Gastrocnemius medialis (tissue), 4 donors: ENCODE data around the gene CCL25.

Source experiments
- POLR2A ChIP-seq, 2 donors: fragments of 450-650 bp; IDR thresholded peaks; one replicate each; pipeline ENCODE4 v1.6.1; 2017; ENCODE audit warnings: antibody characterized with exemption in 2 of 2, mild to moderate bottlenecking in 2 of 2, moderate library complexity in 2 of 2
- TF ChIP-seq, protein P1 (sequence below), 5 experiments: fragments of 450-650 bp in 3 of 5; fragments of 200-600 bp in 2 of 5; sonication (generic) in 2 of 5; IDR thresholded peaks in 4 of 5; conservative IDR thresholded peaks in 1 of 5; 1 replicate in 4 of 5; 2 replicates in 1 of 5; pipeline ENCODE4 v1.5.1; 2016 to 2019; ENCODE audit warnings: antibody characterized with exemption in 5 of 5, mild to moderate bottlenecking in 3 of 5, moderate library complexity in 3 of 5

DNA sequence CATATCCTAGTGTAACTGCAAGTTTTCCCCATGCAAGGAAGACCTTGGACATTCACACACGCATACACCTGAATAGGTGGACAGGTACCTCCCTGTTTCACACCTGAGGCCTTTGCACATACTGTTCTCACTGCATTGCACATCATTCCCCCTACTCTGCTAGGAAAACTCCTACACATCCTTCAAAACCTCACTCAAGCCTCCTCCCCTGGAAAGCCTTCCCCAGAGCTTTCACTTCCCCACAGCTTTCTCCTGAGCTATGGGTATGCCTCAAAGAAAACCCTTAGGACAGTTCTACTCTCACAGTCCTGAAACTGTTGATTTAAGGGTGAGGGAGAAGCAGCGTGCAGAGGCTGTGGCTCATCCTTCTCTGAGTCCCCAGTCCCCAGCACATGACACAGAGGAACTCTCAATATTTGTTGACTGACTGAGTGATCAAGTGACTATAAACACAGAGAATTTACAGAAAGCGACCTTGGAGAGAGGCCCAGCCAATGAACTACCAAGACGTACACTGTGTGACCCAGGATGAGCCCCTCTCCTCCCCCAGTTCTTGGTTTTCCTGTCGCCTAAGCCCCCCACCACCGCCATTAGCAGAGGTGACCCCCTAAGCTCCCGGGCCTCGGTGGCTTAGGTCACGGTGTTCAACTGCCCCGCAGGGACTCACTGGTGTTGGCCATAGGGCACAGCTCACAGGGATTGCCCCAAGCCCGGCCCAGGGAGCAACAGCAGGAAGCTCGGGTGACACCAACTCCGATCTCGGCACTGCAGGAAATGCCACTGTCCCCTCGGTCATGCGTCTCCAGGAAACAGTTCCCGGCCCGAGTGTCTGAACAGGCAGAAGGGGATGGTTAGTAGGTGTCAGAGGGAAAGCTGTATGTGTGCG is 56.2 kb downstream of the CCL25 start:
- TF ChIP-seq, protein P1, sequence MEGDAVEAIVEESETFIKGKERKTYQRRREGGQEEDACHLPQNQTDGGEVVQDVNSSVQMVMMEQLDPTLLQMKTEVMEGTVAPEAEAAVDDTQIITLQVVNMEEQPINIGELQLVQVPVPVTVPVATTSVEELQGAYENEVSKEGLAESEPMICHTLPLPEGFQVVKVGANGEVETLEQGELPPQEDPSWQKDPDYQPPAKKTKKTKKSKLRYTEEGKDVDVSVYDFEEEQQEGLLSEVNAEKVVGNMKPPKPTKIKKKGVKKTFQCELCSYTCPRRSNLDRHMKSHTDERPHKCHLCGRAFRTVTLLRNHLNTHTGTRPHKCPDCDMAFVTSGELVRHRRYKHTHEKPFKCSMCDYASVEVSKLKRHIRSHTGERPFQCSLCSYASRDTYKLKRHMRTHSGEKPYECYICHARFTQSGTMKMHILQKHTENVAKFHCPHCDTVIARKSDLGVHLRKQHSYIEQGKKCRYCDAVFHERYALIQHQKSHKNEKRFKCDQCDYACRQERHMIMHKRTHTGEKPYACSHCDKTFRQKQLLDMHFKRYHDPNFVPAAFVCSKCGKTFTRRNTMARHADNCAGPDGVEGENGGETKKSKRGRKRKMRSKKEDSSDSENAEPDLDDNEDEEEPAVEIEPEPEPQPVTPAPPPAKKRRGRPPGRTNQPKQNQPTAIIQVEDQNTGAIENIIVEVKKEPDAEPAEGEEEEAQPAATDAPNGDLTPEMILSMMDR (IDR thresholded peaks at IDR 0.05 in 4 of 5, conservative IDR thresholded peaks at IDR 0.05 in 1 of 5) = no peak
- no peak for TF ChIP-seq POLR2A (IDR thresholded peaks at IDR 0.05)
